Activated CD4-positive, alpha-beta T cell treated with anti-CD3 and anti-CD28 coated beads for 24 hours (primary cell): ENCODE measurements around the gene THSD7A.

Experiments used
- DNase-seq, 2 donors: peaks; one replicate each; pipeline ENCODE4 v3.0.0-alpha.2; 2020; ENCODE audit warnings: low read depth in 2 of 2

The THSD7A gene

DNA sequence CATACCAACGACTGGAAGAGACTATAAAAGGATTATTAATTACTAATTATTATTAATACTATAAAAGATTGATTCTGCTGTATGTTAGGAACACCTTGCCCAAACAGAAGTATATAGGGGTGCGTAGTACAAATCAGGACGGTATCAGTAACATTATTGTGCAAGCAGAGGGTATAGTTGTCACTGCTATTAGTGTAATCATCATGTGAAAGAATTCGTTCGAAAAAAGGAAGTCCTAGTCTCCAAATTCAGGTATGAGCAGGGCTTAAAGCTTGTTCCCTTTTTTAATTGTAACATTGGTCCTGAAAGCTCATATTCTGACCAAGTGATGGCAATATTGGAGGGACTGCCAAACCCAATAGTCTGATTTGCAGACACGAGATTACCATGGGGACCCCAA, 81.8 kb downstream of the THSD7A start:
- DNase-seq = no peak

- no peak for DNase-seq
These were observed 82.4 kb downstream of the THSD7A start for GRCh38 chr7:11749629-11750028.

DNA sequence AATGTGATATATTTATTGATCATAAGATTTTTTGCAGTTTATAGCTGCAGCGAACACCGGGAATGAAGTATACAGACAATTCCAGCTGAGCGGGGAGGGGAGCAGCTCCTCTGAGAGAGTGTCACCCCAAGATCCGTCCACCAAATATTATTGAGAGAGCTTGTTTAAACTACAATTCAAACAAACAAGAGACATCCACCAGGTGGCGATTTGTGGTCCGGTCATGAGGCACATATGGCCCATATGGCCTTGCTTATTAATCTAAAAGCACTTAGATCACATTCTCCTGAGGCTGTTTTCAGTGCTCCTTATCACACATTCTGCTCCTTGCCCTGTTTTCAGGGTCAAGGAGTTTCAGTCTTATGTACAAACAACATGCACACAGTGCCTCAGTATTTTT, 83.1 kb downstream of the THSD7A start:
- no peak for DNase-seq

GRCh38 chr7:11747715-11748485, 84.1 kb downstream of the THSD7A start:
- no peak for DNase-seq

GRCh38 chr7:11746591-11746990, 85.4 kb downstream of the THSD7A start:
- no peak for DNase-seq

DNA sequence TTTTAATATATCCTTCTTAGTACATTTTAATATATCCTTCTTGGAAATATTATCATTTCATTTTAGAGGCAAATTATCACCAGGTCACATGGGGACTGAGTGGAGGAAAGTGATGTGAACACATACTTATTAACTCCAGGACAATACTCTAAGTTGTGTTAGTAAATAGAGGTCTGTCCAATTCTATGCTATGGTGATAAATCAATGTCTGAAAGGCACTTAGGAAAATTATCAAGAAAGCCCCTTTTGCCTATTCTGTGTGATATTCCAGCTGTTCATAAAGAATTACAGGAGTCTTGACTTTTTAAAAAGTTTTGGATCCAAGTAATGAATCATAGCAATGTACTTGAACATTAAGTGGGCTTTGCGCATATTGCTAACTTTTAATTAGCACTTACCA, 88.5 kb downstream of the THSD7A start:
- no peak for DNase-seq

DNA sequence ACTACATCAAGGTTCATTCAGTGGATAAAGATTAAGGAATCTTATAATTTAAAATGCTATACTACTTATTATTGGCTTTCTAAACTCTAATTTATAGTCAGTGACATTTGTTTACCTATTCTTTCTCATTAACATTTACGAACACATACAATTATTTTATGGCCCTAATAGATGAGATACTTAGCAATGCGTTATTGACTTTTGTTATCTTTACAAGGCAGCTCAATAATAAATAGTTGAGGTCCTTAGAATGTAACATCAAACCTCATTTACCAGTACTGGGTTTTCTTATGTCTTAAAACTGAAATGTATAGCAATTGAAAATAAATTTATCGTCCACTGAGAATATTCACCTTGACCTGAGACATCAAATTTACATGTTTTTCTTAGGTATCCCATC, 89.0 kb downstream of the THSD7A start:
- no peak for DNase-seq

DNA sequence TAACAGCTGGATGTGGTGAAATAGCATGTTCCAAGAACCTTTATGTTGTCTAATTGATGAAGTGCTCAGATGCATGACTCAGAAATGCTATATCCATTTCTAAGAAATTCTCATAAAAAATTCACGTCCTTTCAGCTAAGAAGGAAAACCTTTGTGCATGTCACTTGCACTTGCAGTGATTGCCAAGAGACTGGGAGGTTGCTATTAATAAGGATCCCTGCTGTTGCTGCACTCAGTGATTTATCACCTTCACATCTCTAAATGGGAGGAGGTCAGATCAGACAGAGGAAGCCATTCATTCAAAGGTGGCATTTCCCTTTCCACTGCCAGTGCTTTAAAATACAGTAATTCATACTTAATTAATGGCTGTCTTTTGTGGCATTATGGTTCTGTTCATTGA, 89.5 kb downstream of the THSD7A start:
- no peak for DNase-seq

DNA sequence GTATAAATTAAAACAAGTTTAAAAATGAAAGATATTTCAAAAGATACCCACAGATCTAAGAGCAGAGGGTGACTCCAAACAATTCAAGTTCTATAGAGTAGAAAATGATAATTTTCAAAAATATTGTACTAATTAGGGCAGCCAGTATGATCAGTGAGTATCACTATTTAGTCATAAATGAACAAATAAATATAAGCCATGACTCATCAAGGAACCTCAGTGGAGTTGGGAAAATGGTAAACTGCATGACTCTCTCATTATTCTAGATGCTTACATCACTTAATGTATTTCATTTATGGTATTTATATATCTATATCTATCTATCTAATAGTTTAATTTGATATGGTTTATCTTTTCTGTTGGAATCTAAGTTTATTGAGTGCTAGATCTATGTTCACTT, 94.3 kb downstream of the THSD7A start:
- no peak for DNase-seq

- DNase-seq = no peak
These were observed 99.8 kb downstream of the THSD7A start for GRCh38 chr7:11732207-11732606.

DNA sequence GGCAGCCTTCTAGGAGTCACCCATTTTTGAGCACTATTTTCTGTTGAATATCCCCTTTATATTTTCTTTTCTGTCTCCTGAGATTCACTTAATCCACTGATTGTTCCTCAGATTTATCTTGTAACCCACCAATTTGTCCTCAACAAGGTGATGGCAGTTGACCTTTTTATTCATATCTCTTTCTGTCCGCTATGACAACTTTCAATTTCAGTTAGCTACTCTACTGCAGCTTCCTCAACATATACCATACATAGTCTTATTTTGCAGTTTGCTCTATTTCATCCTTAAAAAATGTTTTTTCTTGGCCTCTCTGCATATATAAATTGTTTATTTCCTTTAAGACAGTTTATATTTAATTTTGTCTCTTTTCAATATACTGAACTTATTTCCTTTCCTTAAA, 101.3 kb downstream of the THSD7A start:
- DNase-seq = no peak

DNA sequence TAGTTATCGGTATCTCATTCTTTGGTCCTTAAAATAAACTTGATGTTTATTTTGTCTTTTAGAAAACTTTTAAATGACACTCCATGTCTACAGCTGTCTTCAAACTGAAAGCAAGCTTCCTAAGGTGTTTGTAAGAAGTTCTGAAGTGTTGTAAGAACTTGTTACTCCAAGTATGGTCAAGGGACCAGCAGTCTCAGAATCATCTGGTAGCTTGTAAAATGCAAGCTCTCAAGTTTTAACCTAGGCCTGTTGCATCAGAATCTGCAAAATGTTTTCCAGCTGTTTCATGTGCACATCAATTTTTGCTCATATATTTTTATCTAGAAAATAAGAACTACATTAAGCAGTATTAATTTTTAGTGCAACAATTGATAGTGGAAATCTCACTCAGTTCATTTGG, 104.1 kb downstream of the THSD7A start:
- no peak for DNase-seq

DNA sequence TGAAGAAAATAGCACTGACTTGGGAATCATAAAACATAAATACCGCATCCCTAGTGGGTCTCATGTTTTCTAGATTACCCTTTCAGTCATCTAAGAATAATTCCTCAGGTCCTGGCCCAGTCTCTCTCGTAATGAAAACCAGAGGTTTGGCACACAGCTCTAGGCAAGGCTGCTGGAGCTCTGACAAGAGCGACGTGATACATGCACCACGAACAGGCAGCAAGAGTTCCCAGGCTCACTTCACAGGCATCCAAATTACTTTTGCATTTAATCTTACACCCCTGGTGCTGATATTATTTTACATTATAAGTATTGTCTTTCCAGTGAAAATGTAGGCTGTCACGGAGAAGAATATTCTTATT, 105.2 kb downstream of the THSD7A start:
- no peak for DNase-seq

GRCh38 chr7:11726001-11726793, 105.8 kb downstream of the THSD7A start:
- no peak for DNase-seq

GRCh38 chr7:11716185-11716584, 115.8 kb downstream of the THSD7A start:
- DNase-seq = no peak

DNA sequence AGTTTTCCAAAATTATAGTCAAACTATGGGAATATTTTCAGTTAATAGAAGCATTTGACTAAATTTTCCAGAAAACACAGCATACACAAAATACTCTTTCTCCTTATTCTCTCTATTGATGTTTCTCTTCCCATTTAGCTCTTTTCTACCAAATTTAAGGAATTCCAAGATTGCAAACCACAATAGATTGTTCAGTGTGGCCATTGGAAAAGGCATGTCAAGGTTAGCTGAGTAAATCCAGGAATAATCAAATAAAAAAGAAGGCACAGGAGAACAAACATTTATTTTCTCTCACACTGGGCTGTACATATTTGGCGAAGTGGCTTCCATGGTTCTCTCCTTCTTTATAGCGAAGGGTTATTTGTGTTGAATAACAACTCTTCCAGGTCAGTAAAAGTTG, 117.3 kb downstream of the THSD7A start:
- no peak for DNase-seq

DNA sequence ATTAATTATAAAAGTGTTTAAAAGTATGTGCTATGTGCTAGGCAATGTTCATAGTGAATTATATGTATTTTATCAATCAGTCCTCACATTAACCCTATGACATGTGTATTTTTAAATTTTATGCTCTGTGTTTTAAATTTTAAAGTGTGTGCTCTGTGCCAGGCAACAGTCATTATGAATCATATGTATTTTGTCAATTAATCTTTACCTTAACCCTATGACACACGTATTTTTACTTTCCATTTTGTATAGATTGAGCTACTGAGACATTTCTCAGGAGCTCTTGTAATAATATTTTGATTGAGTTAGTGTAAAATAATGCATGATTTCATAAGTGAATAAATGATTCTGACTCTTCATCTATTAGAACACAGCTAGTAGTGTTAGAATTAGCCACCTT, 117.8 kb downstream of the THSD7A start:
- DNase-seq = no peak

DNA sequence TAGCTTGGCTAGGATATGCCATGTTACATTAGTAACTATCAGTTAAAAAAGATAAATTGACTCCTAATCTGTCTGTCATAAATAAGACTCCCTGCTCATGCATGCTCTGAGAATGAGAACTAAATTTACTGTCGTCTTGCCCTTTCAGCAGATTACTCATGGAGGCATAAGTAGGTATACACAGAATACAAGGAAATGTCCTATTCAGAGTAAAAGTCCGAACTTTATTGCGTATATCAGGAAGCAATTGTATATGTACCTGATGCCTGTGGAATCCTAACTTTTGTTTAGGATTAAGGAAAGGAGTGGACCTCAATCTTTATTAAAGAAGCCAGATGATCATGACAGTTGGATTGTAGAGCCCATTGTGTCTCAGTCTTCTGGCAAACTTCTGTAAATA, 118.6 kb downstream of the THSD7A start:
- DNase-seq = no peak

GRCh38 chr7:11710377-11710776, 121.6 kb downstream of the THSD7A start:
- no peak for DNase-seq

- DNase-seq = no peak
These were observed 122.8 kb downstream of the THSD7A start for GRCh38 chr7:11709196-11709595.

DNA sequence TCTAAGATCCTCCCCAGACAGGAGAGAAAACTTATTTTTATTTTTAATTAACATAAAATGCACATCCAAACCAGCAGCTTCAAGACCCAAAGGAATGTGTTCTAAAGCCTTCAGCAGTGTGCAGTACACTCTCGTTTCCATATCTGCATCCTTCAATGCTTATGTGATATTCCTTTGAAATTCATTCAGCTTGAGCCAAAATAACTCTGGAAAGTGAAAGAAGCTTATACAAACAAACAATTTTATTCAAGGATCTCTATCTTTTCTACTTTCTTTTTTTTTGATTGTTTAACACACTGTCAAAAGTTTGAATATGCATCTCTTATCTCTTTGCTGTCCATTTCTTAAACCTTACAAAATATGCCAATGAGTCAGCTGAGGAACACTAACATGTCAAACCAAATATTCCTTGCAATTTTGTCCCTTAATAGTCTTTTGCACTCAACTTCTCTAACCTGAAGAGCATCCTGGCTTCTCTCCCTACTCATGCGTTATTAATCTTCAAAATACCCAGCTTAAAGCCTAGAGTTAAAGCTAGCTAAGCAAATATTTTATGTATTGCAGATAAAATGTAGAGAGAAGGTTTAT, 124.3 kb downstream of the THSD7A start:
- no peak for DNase-seq

- no peak for DNase-seq
These were observed 125.1 kb downstream of the THSD7A start for GRCh38 chr7:11706666-11707605.
